Neural progenitor cell (in vitro differentiated cells): ENCODE measurements around the gene ZNF763. TPM values are rescaled to one million over a fixed set of nuclear protein-coding genes. Genes with fewer than 3 reads are reported as not detected.

Source experiments
- DNase-seq: peaks from one replicate; pipeline ENCODE4 v3.0.0-alpha.2; 2016; ENCODE audit warnings: low spot score
- H2AFZ ChIP-seq: fragments of 200-600 bp; sonication (generic); replicated peaks from 2 replicates; pipeline ENCODE4 v1.6.1; 2016; ENCODE audit warnings: antibody characterized with exemption
- H3F3A ChIP-seq: fragments of 200-600 bp; sonication (generic); 2 replicates; pipeline ENCODE4 v1.6.1; 2016; ENCODE audit warnings: antibody characterized with exemption, low read depth
- H3K27ac ChIP-seq: fragments of 200-600 bp; sonication (generic); 2 replicates; pipeline ENCODE4 v1.5.1; 2016; ENCODE audit warnings: mild to moderate bottlenecking
- H3K27me3 ChIP-seq: fragments of 200-600 bp; sonication (generic); 2 replicates; pipeline ENCODE4 v1.6.1; 2016; ENCODE audit warnings: mild to moderate bottlenecking, moderate library complexity
- H3K36me3 ChIP-seq: fragments of 200-600 bp; sonication (generic); 2 replicates; pipeline ENCODE4 v1.5.1; 2016
- H3K4me1 ChIP-seq: fragments of 200-600 bp; sonication (generic); 2 replicates; pipeline ENCODE4 v1.6.1; 2016; ENCODE audit warnings: mixed run types
- H3K4me2 ChIP-seq: fragments of 200-600 bp; sonication (generic); 2 replicates; pipeline ENCODE4 v1.6.1; 2016
- H3K4me3 ChIP-seq: fragments of 200-600 bp; sonication (generic); 2 replicates; pipeline ENCODE4 v1.5.1; 2016
- H3K79me2 ChIP-seq: fragments of 200-600 bp; sonication (generic); 2 replicates; pipeline ENCODE4 v1.6.1; 2016; ENCODE audit warnings: low read depth
- H3K9ac ChIP-seq: fragments of 200-600 bp; sonication (generic); 2 replicates; pipeline ENCODE4 v1.6.1; 2016
- H3K9me3 ChIP-seq: fragments of 200-600 bp; sonication (generic); 2 replicates; pipeline ENCODE4 v1.5.1; 2016; ENCODE audit warnings: low read depth
- H4K20me1 ChIP-seq: fragments of 200-600 bp; sonication (generic); 2 replicates; pipeline ENCODE4 v1.6.1; 2016; ENCODE audit warnings: low read depth
- H3K27ac Mint-ChIP-seq: 3 replicates; pipeline ENCODE4 v1.8.0; 2021; ENCODE audit warnings: mixed read lengths
- H3K27me3 Mint-ChIP-seq: 2 replicates; pipeline ENCODE4 v1.8.0; 2022; ENCODE audit warnings: low read depth, mild to moderate bottlenecking, inconsistent platforms, moderate library complexity, mixed read lengths; ENCODE audit not compliant: insufficient read depth
- H3K36me3 Mint-ChIP-seq: 3 replicates; pipeline ENCODE4 v1.8.0; 2021; ENCODE audit warnings: mixed read lengths
- H3K4me1 Mint-ChIP-seq: 3 replicates; pipeline ENCODE4 v1.8.0; 2021; ENCODE audit warnings: mixed read lengths
- H3K4me3 Mint-ChIP-seq: 3 replicates; pipeline ENCODE4 v1.8.0; 2021; ENCODE audit warnings: mild to moderate bottlenecking, moderate library complexity, mixed read lengths
- H3K9me3 Mint-ChIP-seq: 3 replicates; pipeline ENCODE4 v1.8.0; 2020; ENCODE audit warnings: mixed read lengths
- EZH2 ChIP-seq: fragments of 200-600 bp; sonication (generic); IDR thresholded peaks from 2 replicates; pipeline ENCODE4 v1.6.1; 2017; ENCODE audit warnings: antibody characterized with exemption, mild to moderate bottlenecking, moderate library complexity
- EZH2phosphoT487 ChIP-seq: fragments of 200-600 bp; sonication (generic); IDR thresholded peaks from 2 replicates; pipeline ENCODE4 v1.6.1; 2017; ENCODE audit warnings: antibody characterized with exemption
- total RNA-seq: library from RNA; depleted of rRNA; stranded (reverse); fragments of >200 nt; gene quantifications from 2 replicates; pipeline ENCODE4 v1.2.3, GENCODE V29; 2015; ENCODE audit warnings: low replicate concordance
- TF ChIP-seq, protein P1 (sequence below): fragments of 200-600 bp; sonication (generic); IDR thresholded peaks from 2 replicates; pipeline ENCODE4 v1.5.1; 2017; ENCODE audit warnings: antibody characterized with exemption, mild to moderate bottlenecking

Gene ZNF763
- total RNA-seq, 1 donor from 2014 or later: 17.7 TPM

GRCh38 chr19:11942008-11942842 is 22.6 kb upstream of the ZNF763 start:
- H3K27ac Mint-ChIP-seq: no peak overlapping the region
- no peak overlapping the region for H3K4me2 ChIP-seq
- H3K27me3 Mint-ChIP-seq: peaks cover 3% of the 10 kb centered on the region
- H3K27me3 ChIP-seq: no peaks in the 10 kb centered on the region
- H4K20me1 ChIP-seq: no peaks in the 10 kb centered on the region
- H3K9me3 ChIP-seq: peaks cover 43% of the 10 kb centered on the region
- H3F3A ChIP-seq: no peaks in the 10 kb centered on the region
- no peak overlapping the region for H3K9ac ChIP-seq
- no peak for DNase-seq
- no peak overlapping the region for H3K4me3 ChIP-seq
- peaks cover 65% of the 10 kb centered on the region for H3K36me3 Mint-ChIP-seq
- peaks cover 5% of the 10 kb centered on the region for H3K36me3 ChIP-seq
- H3K9me3 Mint-ChIP-seq: peaks cover 89% of the 10 kb centered on the region
- no peak overlapping the region for H2AFZ ChIP-seq
- no peak for TF ChIP-seq EZH2phosphoT487
- TF ChIP-seq, protein P1, sequence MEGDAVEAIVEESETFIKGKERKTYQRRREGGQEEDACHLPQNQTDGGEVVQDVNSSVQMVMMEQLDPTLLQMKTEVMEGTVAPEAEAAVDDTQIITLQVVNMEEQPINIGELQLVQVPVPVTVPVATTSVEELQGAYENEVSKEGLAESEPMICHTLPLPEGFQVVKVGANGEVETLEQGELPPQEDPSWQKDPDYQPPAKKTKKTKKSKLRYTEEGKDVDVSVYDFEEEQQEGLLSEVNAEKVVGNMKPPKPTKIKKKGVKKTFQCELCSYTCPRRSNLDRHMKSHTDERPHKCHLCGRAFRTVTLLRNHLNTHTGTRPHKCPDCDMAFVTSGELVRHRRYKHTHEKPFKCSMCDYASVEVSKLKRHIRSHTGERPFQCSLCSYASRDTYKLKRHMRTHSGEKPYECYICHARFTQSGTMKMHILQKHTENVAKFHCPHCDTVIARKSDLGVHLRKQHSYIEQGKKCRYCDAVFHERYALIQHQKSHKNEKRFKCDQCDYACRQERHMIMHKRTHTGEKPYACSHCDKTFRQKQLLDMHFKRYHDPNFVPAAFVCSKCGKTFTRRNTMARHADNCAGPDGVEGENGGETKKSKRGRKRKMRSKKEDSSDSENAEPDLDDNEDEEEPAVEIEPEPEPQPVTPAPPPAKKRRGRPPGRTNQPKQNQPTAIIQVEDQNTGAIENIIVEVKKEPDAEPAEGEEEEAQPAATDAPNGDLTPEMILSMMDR: no peak
- no peak for TF ChIP-seq EZH2
- H3K79me2 ChIP-seq: peaks cover 39% of the 10 kb centered on the region
- no peaks in the 10 kb centered on the region for H3K4me1 Mint-ChIP-seq
- no peak overlapping the region for H3K27ac ChIP-seq
- no peak overlapping the region for H3K4me3 Mint-ChIP-seq
- H3K4me1 ChIP-seq: no peaks in the 10 kb centered on the region

DNA sequence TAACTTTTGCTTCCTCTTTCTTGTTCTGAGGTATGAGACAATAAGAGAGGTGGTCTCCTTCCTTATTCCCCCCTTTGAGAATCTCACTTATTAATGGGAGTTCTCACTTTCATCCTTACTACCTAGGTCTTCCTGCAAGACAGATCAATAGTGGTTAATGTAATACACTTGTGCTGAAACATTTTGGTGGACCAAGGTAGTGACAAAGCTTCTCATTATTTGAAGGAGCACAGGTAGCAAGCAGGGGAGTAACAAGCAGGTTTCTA is 22.1 kb upstream of the ZNF763 start:
- Histone ChIP-seq H3K4me2 (no peak overlapping the region), H3K36me3 (peaks cover 11% of the 10 kb centered on the region), H3F3A (no peaks in the 10 kb centered on the region), H3K27ac (no peak overlapping the region), H4K20me1 (no peaks in the 10 kb centered on the region), H3K4me1 (no peaks in the 10 kb centered on the region), H2AFZ (no peak overlapping the region), H3K9me3 (peaks cover 48% of the 10 kb centered on the region), H3K27me3 (no peaks in the 10 kb centered on the region), H3K4me3 (no peak overlapping the region), H3K9ac (no peak overlapping the region), H3K79me2 (peaks cover 34% of the 10 kb centered on the region)
- H3K4me1 Mint-ChIP-seq: no peaks in the 10 kb centered on the region
- peaks cover 90% of the 10 kb centered on the region for H3K9me3 Mint-ChIP-seq
- H3K27ac Mint-ChIP-seq: no peak overlapping the region
- peaks cover 3% of the 10 kb centered on the region for H3K27me3 Mint-ChIP-seq
- H3K4me3 Mint-ChIP-seq: no peak overlapping the region
- DNase-seq: no peak
- H3K36me3 Mint-ChIP-seq: peaks cover 68% of the 10 kb centered on the region
- TF ChIP-seq, protein P1: no peak
- TF ChIP-seq EZH2phosphoT487 (no peak), EZH2 (no peak)

GRCh38 chr19:11944656-11945055 is 20.2 kb upstream of the ZNF763 start:
- Mint-ChIP-seq H3K27ac (no peak overlapping the region), H3K4me3 (no peak overlapping the region), H3K4me1 (no peaks in the 10 kb centered on the region), H3K36me3 (peaks cover 79% of the 10 kb centered on the region), H3K9me3 (peaks cover 94% of the 10 kb centered on the region), H3K27me3 (peaks cover 7% of the 10 kb centered on the region)
- no peak for DNase-seq
- no peak overlapping the region for H2AFZ ChIP-seq
- no peak overlapping the region for H3K4me3 ChIP-seq
- peaks cover 30% of the 10 kb centered on the region for H3K36me3 ChIP-seq
- peaks cover 15% of the 10 kb centered on the region for H3F3A ChIP-seq
- no peak overlapping the region for H3K4me2 ChIP-seq
- no peak overlapping the region for H3K27ac ChIP-seq
- no peak overlapping the region for H3K9ac ChIP-seq
- H4K20me1 ChIP-seq: no peaks in the 10 kb centered on the region
- H3K27me3 ChIP-seq: peaks cover 5% of the 10 kb centered on the region
- H3K79me2 ChIP-seq: peaks cover 20% of the 10 kb centered on the region
- TF ChIP-seq EZH2 (no peak), EZH2phosphoT487 (no peak)
- TF ChIP-seq, protein P1: no peak
- H3K9me3 ChIP-seq: peaks cover 65% of the 10 kb centered on the region
- no peaks in the 10 kb centered on the region for H3K4me1 ChIP-seq
